ENCODE measurements around the gene TADA2B.

DNA sequence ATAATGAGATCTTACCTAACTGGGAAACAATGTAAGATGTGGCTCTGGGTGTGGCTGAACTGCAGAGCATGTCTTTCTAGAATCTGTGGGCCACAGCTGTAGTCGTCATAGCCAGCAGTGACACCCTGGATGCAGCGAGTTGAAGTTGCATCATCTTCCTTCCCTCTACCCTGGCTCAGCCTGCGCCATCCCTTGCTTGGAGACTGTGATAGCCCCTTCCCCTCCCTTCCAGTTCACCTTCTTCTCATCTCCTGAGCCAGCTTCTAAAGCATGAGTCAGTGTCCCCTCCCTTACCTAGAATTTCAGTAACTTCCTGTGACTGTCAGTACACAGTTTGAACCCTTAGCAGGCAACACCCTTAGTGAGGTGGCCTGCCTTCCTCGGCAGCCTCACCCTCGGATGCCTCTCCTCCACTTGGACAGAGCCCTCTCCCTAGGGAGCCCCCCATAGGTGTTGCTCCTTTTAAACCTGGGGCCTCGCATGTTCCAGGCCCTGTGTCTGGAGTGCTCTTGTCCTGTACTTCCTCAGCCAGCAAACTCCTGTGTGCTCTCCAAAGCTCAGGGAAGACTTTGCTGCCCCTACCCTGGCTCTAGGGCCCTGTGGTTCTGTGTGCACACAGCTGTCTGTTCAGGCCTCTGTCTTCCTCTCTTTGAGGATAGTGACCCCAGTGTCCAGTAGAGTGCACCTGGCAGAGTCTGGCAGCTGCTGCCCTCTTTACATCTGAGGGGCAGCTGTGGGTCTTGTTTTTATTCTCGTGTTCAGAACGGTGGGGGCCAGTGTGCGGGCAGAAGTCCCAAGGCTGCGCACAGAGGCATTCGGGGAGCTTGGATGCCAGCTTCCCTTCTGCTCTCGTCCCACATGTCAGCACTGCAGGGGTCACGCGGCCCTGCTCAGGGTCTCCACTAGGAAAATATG, 43.7 kb upstream of the TADA2B start:
- TF ChIP-seq, protein P1, sequence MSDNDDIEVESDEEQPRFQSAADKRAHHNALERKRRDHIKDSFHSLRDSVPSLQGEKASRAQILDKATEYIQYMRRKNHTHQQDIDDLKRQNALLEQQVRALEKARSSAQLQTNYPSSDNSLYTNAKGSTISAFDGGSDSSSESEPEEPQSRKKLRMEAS (IDR thresholded peaks at IDR 0.05) = no peak
- TF ChIP-seq POLR2A (IDR thresholded peaks at IDR 0.05; ENCODE audit: low read length) = no peak
- TF ChIP-seq ESRRA (IDR thresholded peaks at IDR 0.05; ENCODE audit: borderline replicate concordance, low read length) = no peak
- TF ChIP-seq RAD21 (conservative IDR thresholded peaks at IDR 0.05 in 1 of 2, IDR thresholded peaks at IDR 0.05 in 1 of 2) = no peak
- TF ChIP-seq, protein P2, sequence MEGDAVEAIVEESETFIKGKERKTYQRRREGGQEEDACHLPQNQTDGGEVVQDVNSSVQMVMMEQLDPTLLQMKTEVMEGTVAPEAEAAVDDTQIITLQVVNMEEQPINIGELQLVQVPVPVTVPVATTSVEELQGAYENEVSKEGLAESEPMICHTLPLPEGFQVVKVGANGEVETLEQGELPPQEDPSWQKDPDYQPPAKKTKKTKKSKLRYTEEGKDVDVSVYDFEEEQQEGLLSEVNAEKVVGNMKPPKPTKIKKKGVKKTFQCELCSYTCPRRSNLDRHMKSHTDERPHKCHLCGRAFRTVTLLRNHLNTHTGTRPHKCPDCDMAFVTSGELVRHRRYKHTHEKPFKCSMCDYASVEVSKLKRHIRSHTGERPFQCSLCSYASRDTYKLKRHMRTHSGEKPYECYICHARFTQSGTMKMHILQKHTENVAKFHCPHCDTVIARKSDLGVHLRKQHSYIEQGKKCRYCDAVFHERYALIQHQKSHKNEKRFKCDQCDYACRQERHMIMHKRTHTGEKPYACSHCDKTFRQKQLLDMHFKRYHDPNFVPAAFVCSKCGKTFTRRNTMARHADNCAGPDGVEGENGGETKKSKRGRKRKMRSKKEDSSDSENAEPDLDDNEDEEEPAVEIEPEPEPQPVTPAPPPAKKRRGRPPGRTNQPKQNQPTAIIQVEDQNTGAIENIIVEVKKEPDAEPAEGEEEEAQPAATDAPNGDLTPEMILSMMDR (IDR thresholded peaks at IDR 0.05) = no peak
- TF ChIP-seq, protein P3, sequence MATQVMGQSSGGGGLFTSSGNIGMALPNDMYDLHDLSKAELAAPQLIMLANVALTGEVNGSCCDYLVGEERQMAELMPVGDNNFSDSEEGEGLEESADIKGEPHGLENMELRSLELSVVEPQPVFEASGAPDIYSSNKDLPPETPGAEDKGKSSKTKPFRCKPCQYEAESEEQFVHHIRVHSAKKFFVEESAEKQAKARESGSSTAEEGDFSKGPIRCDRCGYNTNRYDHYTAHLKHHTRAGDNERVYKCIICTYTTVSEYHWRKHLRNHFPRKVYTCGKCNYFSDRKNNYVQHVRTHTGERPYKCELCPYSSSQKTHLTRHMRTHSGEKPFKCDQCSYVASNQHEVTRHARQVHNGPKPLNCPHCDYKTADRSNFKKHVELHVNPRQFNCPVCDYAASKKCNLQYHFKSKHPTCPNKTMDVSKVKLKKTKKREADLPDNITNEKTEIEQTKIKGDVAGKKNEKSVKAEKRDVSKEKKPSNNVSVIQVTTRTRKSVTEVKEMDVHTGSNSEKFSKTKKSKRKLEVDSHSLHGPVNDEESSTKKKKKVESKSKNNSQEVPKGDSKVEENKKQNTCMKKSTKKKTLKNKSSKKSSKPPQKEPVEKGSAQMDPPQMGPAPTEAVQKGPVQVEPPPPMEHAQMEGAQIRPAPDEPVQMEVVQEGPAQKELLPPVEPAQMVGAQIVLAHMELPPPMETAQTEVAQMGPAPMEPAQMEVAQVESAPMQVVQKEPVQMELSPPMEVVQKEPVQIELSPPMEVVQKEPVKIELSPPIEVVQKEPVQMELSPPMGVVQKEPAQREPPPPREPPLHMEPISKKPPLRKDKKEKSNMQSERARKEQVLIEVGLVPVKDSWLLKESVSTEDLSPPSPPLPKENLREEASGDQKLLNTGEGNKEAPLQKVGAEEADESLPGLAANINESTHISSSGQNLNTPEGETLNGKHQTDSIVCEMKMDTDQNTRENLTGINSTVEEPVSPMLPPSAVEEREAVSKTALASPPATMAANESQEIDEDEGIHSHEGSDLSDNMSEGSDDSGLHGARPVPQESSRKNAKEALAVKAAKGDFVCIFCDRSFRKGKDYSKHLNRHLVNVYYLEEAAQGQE (IDR thresholded peaks at IDR 0.05) = no peak
- no peak for TF ChIP-seq MAZ (IDR thresholded peaks at IDR 0.05; ENCODE audit: borderline replicate concordance, low read depth, low read length)
- TF ChIP-seq MYC (IDR thresholded peaks at IDR 0.05; ENCODE audit: borderline replicate concordance, low read length) = no peak
- TF ChIP-seq FOSL2 (IDR thresholded peaks at IDR 0.05) = no peak
- no peak for TF ChIP-seq FOSL2 (CRISPR knock-in tag; IDR thresholded peaks at IDR 0.05)
- TF ChIP-seq RCOR1 (IDR thresholded peaks at IDR 0.05; ENCODE audit: low read depth, low read length) = no peak
- TF ChIP-seq JUNB (IDR thresholded peaks at IDR 0.05) = no peak
- no peak for TF ChIP-seq POLR2AphosphoS2 (conservative IDR thresholded peaks at IDR 0.05; ENCODE audit: low read length)
- TF ChIP-seq MAFK (IDR thresholded peaks at IDR 0.05; ENCODE audit: partially characterized antibody) = no peak
- TF ChIP-seq, protein P4, sequence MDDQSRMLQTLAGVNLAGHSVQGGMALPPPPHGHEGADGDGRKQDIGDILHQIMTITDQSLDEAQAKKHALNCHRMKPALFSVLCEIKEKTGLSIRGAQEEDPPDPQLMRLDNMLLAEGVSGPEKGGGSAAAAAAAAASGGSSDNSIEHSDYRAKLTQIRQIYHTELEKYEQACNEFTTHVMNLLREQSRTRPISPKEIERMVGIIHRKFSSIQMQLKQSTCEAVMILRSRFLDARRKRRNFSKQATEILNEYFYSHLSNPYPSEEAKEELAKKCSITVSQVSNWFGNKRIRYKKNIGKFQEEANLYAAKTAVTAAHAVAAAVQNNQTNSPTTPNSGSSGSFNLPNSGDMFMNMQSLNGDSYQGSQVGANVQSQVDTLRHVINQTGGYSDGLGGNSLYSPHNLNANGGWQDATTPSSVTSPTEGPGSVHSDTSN (IDR thresholded peaks at IDR 0.05) = no peak

All from A549 (cell line).